H1 (cell line): ENCODE measurements around the gene C1orf174. TPM values are rescaled to one million over a fixed set of nuclear protein-coding genes. Genes with fewer than 3 reads are reported as not detected.

ENCODE experiments used
- polyA plus RNA-seq, 7 experiments: library from polyadenylated mRNA; depleted of rRNA in 3 of 7; stranded (reverse) in 5 of 7; unstranded in 2 of 7; fragments of >200 nt in 5 of 7; fragments of 200-250 nt in 2 of 7; gene quantifications; 1 replicate in 5 of 7; 2 replicates in 1 of 7; 4 replicates in 1 of 7; pipeline versions ENCODE4 v1.2.1 to v1.2.3, GENCODE V29; 2011 to 2013; ENCODE audit warnings: missing spikeins in 2 of 7, mixed read lengths in 2 of 7
- total RNA-seq: library from RNA; stranded (reverse); fragmentation: NEBNext Ultra II Directional; extraction: Animal tissue kit (Norgen Biotek cat#: 25700); gene quantifications from 2 replicates; pipeline ENCODE4 v1.2.1, GENCODE V29; 2021
- TF ChIP-seq, protein P1 (sequence below): fragments of 300-600 bp; sonication (generic); IDR thresholded peaks from 2 replicates; pipeline ENCODE4 v1.7.1; 2012; ENCODE audit warnings: low read length, moderate library complexity, mild to moderate bottlenecking, inconsistent platforms; ENCODE audit not compliant: insufficient replicate concordance
- TF ChIP-seq, protein P2 (sequence below): IDR thresholded peaks from 2 replicates; pipeline ENCODE4 v1.6.1; 2012; ENCODE audit warnings: inconsistent platforms

Gene C1orf174
- total and polyA plus RNA-seq, 2 of the 8 experiments (the other 6 are each of a cell fraction or from before 2014, with no cell fraction given): 28.4 to 32.4 TPM

DNA sequence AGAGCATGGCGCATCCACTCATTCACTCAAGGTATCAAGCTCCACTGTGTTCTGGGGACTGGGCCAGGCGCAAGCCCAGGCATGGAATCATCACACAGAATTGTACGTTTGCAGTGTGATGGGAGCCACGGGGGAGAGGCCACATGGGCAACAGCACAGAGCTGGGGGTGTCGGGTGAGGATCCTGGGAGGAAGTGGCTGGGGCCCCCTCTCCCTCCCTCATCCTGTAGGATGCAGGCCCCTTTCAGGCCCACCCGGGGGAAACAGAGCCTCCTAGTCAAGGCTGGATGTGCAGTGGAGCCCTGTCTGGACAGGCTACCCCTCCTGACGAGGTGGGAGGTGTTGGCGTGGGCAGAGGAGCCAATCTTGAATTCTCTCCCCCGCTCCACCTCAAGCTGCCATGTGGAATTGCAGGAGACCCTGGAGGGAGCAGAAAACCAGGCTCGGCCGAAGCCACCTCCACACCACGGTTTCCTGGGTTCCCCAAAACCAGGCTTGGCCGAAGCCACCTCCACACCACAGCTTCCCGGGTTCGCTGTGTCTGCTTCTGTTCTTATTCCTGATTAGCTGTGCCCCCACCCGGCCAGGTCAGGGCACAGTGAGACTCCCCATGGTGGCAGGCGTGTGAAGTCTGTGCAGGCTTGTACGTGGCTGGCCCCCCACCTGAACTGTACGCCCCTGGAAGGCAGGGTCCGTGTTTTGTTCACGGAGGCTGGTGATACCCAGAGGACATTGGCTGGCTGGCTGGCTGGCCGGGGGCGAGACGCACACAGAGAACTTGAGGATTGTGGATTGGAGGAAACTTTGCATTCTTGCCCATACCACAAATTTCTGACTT lies 4.2 kb upstream of the C1orf174 start (continued):
- TF ChIP-seq, protein P1, sequence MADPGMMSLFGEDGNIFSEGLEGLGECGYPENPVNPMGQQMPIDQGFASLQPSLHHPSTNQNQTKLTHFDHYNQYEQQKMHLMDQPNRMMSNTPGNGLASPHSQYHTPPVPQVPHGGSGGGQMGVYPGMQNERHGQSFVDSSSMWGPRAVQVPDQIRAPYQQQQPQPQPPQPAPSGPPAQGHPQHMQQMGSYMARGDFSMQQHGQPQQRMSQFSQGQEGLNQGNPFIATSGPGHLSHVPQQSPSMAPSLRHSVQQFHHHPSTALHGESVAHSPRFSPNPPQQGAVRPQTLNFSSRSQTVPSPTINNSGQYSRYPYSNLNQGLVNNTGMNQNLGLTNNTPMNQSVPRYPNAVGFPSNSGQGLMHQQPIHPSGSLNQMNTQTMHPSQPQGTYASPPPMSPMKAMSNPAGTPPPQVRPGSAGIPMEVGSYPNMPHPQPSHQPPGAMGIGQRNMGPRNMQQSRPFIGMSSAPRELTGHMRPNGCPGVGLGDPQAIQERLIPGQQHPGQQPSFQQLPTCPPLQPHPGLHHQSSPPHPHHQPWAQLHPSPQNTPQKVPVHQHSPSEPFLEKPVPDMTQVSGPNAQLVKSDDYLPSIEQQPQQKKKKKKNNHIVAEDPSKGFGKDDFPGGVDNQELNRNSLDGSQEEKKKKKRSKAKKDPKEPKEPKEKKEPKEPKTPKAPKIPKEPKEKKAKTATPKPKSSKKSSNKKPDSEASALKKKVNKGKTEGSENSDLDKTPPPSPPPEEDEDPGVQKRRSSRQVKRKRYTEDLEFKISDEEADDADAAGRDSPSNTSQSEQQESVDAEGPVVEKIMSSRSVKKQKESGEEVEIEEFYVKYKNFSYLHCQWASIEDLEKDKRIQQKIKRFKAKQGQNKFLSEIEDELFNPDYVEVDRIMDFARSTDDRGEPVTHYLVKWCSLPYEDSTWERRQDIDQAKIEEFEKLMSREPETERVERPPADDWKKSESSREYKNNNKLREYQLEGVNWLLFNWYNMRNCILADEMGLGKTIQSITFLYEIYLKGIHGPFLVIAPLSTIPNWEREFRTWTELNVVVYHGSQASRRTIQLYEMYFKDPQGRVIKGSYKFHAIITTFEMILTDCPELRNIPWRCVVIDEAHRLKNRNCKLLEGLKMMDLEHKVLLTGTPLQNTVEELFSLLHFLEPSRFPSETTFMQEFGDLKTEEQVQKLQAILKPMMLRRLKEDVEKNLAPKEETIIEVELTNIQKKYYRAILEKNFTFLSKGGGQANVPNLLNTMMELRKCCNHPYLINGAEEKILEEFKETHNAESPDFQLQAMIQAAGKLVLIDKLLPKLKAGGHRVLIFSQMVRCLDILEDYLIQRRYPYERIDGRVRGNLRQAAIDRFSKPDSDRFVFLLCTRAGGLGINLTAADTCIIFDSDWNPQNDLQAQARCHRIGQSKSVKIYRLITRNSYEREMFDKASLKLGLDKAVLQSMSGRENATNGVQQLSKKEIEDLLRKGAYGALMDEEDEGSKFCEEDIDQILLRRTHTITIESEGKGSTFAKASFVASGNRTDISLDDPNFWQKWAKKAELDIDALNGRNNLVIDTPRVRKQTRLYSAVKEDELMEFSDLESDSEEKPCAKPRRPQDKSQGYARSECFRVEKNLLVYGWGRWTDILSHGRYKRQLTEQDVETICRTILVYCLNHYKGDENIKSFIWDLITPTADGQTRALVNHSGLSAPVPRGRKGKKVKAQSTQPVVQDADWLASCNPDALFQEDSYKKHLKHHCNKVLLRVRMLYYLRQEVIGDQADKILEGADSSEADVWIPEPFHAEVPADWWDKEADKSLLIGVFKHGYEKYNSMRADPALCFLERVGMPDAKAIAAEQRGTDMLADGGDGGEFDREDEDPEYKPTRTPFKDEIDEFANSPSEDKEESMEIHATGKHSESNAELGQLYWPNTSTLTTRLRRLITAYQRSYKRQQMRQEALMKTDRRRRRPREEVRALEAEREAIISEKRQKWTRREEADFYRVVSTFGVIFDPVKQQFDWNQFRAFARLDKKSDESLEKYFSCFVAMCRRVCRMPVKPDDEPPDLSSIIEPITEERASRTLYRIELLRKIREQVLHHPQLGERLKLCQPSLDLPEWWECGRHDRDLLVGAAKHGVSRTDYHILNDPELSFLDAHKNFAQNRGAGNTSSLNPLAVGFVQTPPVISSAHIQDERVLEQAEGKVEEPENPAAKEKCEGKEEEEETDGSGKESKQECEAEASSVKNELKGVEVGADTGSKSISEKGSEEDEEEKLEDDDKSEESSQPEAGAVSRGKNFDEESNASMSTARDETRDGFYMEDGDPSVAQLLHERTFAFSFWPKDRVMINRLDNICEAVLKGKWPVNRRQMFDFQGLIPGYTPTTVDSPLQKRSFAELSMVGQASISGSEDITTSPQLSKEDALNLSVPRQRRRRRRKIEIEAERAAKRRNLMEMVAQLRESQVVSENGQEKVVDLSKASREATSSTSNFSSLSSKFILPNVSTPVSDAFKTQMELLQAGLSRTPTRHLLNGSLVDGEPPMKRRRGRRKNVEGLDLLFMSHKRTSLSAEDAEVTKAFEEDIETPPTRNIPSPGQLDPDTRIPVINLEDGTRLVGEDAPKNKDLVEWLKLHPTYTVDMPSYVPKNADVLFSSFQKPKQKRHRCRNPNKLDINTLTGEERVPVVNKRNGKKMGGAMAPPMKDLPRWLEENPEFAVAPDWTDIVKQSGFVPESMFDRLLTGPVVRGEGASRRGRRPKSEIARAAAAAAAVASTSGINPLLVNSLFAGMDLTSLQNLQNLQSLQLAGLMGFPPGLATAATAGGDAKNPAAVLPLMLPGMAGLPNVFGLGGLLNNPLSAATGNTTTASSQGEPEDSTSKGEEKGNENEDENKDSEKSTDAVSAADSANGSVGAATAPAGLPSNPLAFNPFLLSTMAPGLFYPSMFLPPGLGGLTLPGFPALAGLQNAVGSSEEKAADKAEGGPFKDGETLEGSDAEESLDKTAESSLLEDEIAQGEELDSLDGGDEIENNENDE: no peak
- TF ChIP-seq, protein P2, sequence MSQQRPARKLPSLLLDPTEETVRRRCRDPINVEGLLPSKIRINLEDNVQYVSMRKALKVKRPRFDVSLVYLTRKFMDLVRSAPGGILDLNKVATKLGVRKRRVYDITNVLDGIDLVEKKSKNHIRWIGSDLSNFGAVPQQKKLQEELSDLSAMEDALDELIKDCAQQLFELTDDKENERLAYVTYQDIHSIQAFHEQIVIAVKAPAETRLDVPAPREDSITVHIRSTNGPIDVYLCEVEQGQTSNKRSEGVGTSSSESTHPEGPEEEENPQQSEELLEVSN: no peak
